DOHH2 (cell line): ENCODE measurements around the gene OR4E2.

Source experiments
- H3F3A ChIP-seq: fragments of 200-600 bp; sonication (generic), shearing (Covaris generic); 2 replicates; pipeline ENCODE4 v1.6.0; 2016; ENCODE audit warnings: antibody characterized with exemption, mild to moderate bottlenecking; ENCODE audit not compliant: control insufficient read depth, insufficient read depth
- H3K27ac ChIP-seq: fragments of 200-600 bp; sonication (generic); 2 replicates; pipeline ENCODE4 v1.5.1; 2014; ENCODE audit warnings: low read depth, mild to moderate bottlenecking, low read length, moderate library complexity
- H3K27me3 ChIP-seq: fragments of 200-600 bp; sonication (generic); 2 replicates; pipeline ENCODE4 v1.6.1; 2014; ENCODE audit warnings: mild to moderate bottlenecking, low read length, mixed read lengths; ENCODE audit not compliant: control insufficient read depth
- H3K36me3 ChIP-seq: fragments of 200-600 bp; sonication (generic); 2 replicates; pipeline ENCODE4 v1.6.1; 2014; ENCODE audit warnings: mild to moderate bottlenecking, low read length, moderate library complexity, mixed read lengths; ENCODE audit not compliant: control insufficient read depth
- H3K4me1 ChIP-seq: fragments of 200-600 bp; sonication (generic); 2 replicates; pipeline ENCODE4 v1.6.1; 2014; ENCODE audit warnings: mild to moderate bottlenecking, low read length, mixed read lengths; ENCODE audit not compliant: control insufficient read depth
- H3K4me2 ChIP-seq: fragments of 200-600 bp; sonication (generic); 2 replicates; pipeline ENCODE4 v1.6.0; 2014; ENCODE audit warnings: mild to moderate bottlenecking, low read length, moderate library complexity
- H3K4me3 ChIP-seq: fragments of 200-600 bp; sonication (generic); 2 replicates; pipeline ENCODE4 v1.5.1; 2014; ENCODE audit warnings: mild to moderate bottlenecking, low read length, mixed read lengths
- H3K79me2 ChIP-seq: fragments of 200-600 bp; sonication (generic); 2 replicates; pipeline ENCODE4 v1.6.1; 2014; ENCODE audit warnings: mild to moderate bottlenecking, low read length, mixed read lengths; ENCODE audit not compliant: control insufficient read depth
- H3K9me2 ChIP-seq: fragments of 200-600 bp; sonication (generic); replicated peaks from 2 replicates; pipeline ENCODE4 v1.6.1; 2014; ENCODE audit warnings: mild to moderate bottlenecking, low read length, mixed read lengths; ENCODE audit not compliant: control insufficient read depth
- H3K9me3 ChIP-seq: fragments of 200-600 bp; sonication (generic); 2 replicates; pipeline ENCODE4 v1.6.1; 2014; ENCODE audit warnings: antibody characterized with exemption, low read length, mixed read lengths; ENCODE audit not compliant: control insufficient read depth, insufficient read depth
- H4K20me1 ChIP-seq: fragments of 200-600 bp; sonication (generic); 2 replicates; pipeline ENCODE4 v1.6.0; 2014; ENCODE audit warnings: low read depth, mild to moderate bottlenecking, antibody characterized with exemption, low read length, moderate library complexity; ENCODE audit not compliant: control insufficient read depth, insufficient read depth
- EZH2phosphoT487 ChIP-seq: fragments of 200-600 bp; sonication (generic); IDR thresholded peaks from 2 replicates; pipeline ENCODE4 v1.6.1; 2017; ENCODE audit warnings: borderline replicate concordance, mild to moderate bottlenecking, antibody characterized with exemption, low read length, moderate library complexity, mixed read lengths
- TF ChIP-seq, protein P1 (sequence below): fragments of 200-600 bp; sonication (generic); IDR thresholded peaks from one replicate; pipeline ENCODE4 v1.5.1; 2014; ENCODE audit warnings: antibody characterized with exemption, mild to moderate bottlenecking, low read depth, low read length; ENCODE audit not compliant: poor library complexity, severe bottlenecking

Gene OR4E2

DNA sequence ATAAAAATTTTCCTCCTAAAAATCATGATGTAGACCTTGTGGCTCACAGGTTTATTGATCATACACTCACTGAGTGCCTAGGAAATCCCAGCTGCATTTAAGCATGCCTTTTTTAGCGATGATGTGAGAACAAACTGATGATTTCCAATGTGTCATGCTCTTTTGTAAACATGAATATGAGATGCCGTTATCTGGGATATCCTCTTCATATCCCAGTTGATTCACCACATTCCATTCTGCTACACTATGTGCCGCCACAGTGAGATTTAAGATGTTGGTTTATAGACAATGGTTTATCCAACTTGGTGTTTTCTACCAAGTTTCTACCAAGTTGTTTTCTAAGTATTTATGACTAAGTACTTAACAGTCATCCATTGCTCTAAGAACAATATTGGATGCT, 14.7 kb downstream of the OR4E2 start:
- Histone ChIP-seq H4K20me1 (no peaks in the 10 kb centered on the region), H3K4me3 (no peak overlapping the region), H3K9me2 (no peaks in the 10 kb centered on the region), H3K79me2 (no peaks in the 10 kb centered on the region), H3K4me1 (no peaks in the 10 kb centered on the region), H3K27me3 (0 out of 2 replicates have a peak, but pooled peaks cover 7% of the 10 kb centered on the region), H3K27ac (no peak overlapping the region), H3K9me3 (no peaks in the 10 kb centered on the region), H3F3A (no peaks in the 10 kb centered on the region), H3K4me2 (no peak overlapping the region), H3K36me3 (no peaks in the 10 kb centered on the region)
- no peak for TF ChIP-seq EZH2phosphoT487
- TF ChIP-seq, protein P1, sequence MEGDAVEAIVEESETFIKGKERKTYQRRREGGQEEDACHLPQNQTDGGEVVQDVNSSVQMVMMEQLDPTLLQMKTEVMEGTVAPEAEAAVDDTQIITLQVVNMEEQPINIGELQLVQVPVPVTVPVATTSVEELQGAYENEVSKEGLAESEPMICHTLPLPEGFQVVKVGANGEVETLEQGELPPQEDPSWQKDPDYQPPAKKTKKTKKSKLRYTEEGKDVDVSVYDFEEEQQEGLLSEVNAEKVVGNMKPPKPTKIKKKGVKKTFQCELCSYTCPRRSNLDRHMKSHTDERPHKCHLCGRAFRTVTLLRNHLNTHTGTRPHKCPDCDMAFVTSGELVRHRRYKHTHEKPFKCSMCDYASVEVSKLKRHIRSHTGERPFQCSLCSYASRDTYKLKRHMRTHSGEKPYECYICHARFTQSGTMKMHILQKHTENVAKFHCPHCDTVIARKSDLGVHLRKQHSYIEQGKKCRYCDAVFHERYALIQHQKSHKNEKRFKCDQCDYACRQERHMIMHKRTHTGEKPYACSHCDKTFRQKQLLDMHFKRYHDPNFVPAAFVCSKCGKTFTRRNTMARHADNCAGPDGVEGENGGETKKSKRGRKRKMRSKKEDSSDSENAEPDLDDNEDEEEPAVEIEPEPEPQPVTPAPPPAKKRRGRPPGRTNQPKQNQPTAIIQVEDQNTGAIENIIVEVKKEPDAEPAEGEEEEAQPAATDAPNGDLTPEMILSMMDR: no peak

DNA sequence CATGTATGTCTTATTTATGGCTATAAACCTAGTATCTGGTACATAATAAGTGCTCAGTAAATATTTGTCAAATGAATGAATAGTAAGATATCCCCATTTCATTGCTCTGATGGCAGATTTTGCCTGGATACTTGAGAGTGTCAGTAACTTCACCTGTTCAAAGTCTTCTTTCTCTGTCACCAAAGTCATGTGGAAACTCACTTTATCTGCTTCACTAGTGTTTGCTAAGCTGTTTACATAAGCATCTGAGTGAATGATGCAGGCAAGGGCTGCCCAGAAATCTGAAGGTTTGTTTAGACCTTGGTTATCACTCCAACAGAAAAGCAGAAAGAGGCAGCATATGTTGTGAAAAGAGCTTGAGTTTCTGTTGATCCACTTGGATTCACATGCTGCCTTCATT, 15.6 kb downstream of the OR4E2 start:
- 0 out of 2 replicates have a peak, but pooled peaks cover 7% of the 10 kb centered on the region for H3K27me3 ChIP-seq
- H3K9me3 ChIP-seq: no peaks in the 10 kb centered on the region
- H3K9me2 ChIP-seq: no peaks in the 10 kb centered on the region
- no peak overlapping the region for H3K27ac ChIP-seq
- H3K79me2 ChIP-seq: no peaks in the 10 kb centered on the region
- H4K20me1 ChIP-seq: no peaks in the 10 kb centered on the region
- H3K4me2 ChIP-seq: no peak overlapping the region
- H3K4me1 ChIP-seq: no peaks in the 10 kb centered on the region
- TF ChIP-seq, protein P1: no peak
- no peak for TF ChIP-seq EZH2phosphoT487
- no peaks in the 10 kb centered on the region for H3F3A ChIP-seq
- no peak overlapping the region for H3K4me3 ChIP-seq
- H3K36me3 ChIP-seq: no peaks in the 10 kb centered on the region

DNA sequence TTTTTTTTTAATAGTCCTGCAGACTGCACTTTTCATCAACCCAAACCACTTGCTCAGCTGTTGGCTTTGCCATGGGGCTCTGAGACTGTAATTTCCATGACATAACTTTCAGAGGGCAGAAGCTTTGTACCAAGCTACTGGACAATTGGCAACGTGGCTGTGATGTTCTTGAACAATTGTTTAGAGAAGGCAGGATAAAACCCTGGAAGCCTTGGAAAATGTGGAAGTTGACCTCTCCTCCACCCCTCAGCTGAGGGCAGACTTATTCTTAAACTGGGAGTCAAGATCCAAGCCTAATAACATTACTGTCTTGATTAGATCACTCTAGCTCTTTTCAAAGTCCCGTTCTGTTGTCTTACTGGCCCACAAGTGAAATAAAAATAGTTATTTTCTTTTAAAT, 17.7 kb downstream of the OR4E2 start:
- Histone ChIP-seq H3K79me2 (no peaks in the 10 kb centered on the region), H3K9me2 (no peaks in the 10 kb centered on the region), H3K4me1 (no peaks in the 10 kb centered on the region), H3K4me3 (no peak overlapping the region), H4K20me1 (no peaks in the 10 kb centered on the region), H3K9me3 (no peaks in the 10 kb centered on the region), H3K27me3 (0 out of 2 replicates have a peak, but pooled peaks cover 7% of the 10 kb centered on the region), H3K27ac (no peak overlapping the region), H3F3A (no peaks in the 10 kb centered on the region), H3K36me3 (no peaks in the 10 kb centered on the region), H3K4me2 (no peak overlapping the region)
- TF ChIP-seq, protein P1: no peak
- no peak for TF ChIP-seq EZH2phosphoT487

DNA sequence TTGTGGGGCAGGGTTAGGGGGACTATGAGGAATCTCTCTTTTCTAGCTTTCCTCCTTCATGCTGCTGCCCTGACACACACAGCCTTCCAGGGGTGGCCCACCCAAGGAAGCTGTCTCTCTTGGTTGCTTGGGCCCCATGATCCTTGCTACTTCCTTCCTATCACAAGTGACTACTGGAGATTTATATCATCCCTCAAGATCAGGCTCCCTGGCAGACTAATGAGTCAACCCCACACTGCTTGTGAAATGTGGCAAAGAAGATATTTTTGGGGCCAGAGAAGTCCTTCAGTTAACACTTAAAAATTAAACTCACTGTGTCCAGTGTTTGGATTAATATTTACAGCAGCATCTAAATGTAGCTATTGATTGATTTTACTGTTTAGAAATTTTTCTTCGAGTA, 18.5 kb downstream of the OR4E2 start:
- H3K27ac ChIP-seq: no peak overlapping the region
- no peaks in the 10 kb centered on the region for H3K9me3 ChIP-seq
- no peaks in the 10 kb centered on the region for H3K36me3 ChIP-seq
- no peaks in the 10 kb centered on the region for H3K4me1 ChIP-seq
- no peaks in the 10 kb centered on the region for H4K20me1 ChIP-seq
- H3K27me3 ChIP-seq: peaks cover 7% of the 10 kb centered on the region; the same call in 1 of the 2 replicates
- no peaks in the 10 kb centered on the region for H3K9me2 ChIP-seq
- no peak overlapping the region for H3K4me3 ChIP-seq
- no peaks in the 10 kb centered on the region for H3K79me2 ChIP-seq
- H3K4me2 ChIP-seq: no peak overlapping the region
- no peaks in the 10 kb centered on the region for H3F3A ChIP-seq
- no peak for TF ChIP-seq EZH2phosphoT487
- TF ChIP-seq, protein P1: no peak
